Lower leg skin (tissue), 4 donors: ENCODE data around the gene SPIRE2. TPM values are rescaled to one million over a fixed set of nuclear protein-coding genes. Genes with fewer than 3 reads are reported as not detected.

Experiments used
- DNase-seq, 2 donors: peaks; one replicate each; pipeline ENCODE4 v3.0.0-alpha.2; 2019; ENCODE audit warnings: low spot score in 2 of 2
- H3K4me3 ChIP-seq: fragments of 200-600 bp; sonication (generic); 2 replicates; pipeline ENCODE4 v1.5.1; 2017; ENCODE audit warnings: mild to moderate bottlenecking, low read depth; ENCODE audit not compliant: poor library complexity, severe bottlenecking
- CTCF ChIP-seq, 3 donors: fragments of 450-650 bp; IDR thresholded peaks; one replicate each; pipeline ENCODE4 v1.5.1; 2016; ENCODE audit warnings: antibody characterized with exemption in 3 of 3, mild to moderate bottlenecking in 3 of 3, moderate library complexity in 2 of 3
- POLR2A ChIP-seq, 2 donors: fragments of 450-650 bp; IDR thresholded peaks; one replicate each; pipeline ENCODE4 v1.6.1; 2016 to 2017; ENCODE audit warnings: antibody characterized with exemption in 2 of 2, mild to moderate bottlenecking in 1 of 2, moderate library complexity in 1 of 2
- WGBS, 2 donors: methylation state at CpG; one replicate each; pipeline ENCODE4 v1.1.5; 2018; 5-methylcytosine and 5-hydroxymethylcytosine counted together
- intact Hi-C: fragments of 100-400 bp; cut with DNase I; formaldehyde crosslinking; loops from one replicate; pipeline ENCODE4 v1.15.0; 2023; ENCODE audit warnings: low total_unique reads
- total RNA-seq, 4 donors: library from RNA; depleted of rRNA; stranded (reverse); fragments of >200 nt; gene quantifications; one replicate each; pipeline ENCODE4 v1.1.0, GENCODE V29; 2016

The SPIRE2 gene
- total RNA-seq, 4 donors from 2014 or later: 2.0 to 5.9 (median 3.9) TPM

- TF ChIP-seq POLR2A (IDR thresholded peaks at IDR 0.05): no peak
- no peak for TF ChIP-seq CTCF (IDR thresholded peaks at IDR 0.05)
- H3K4me3 ChIP-seq: no peak overlapping the region
- 93 to 96% methylated on average over 7 to 11 of the region's 11 CpGs for WGBS, 2 donors
- intact Hi-C loops: no loop called here
- DNase-seq: no peak
Measured at GRCh38 chr16:89902980-89903379, 74.7 kb downstream of the SPIRE2 start.

GRCh38 chr16:89903908-89904515 is 75.7 kb downstream of the SPIRE2 start:
- H3K4me3 ChIP-seq: no peak overlapping the region
- WGBS, 2 donors: 90 to 92% methylated on average over 19 of the region's 19 CpGs
- intact Hi-C loops: no loop called here
- no peak for TF ChIP-seq CTCF (IDR thresholded peaks at IDR 0.05)
- TF ChIP-seq POLR2A (IDR thresholded peaks at IDR 0.05): no peak
- DNase-seq: no peak

GRCh38 chr16:89904606-89905510 is 76.6 kb downstream of the SPIRE2 start:
- WGBS, 2 donors: 71 to 82% methylated on average over 25 to 28 of the region's 31 CpGs
- intact Hi-C loops: no loop called here
- no peak overlapping the region for H3K4me3 ChIP-seq
- no peak for TF ChIP-seq POLR2A (IDR thresholded peaks at IDR 0.05)
- TF ChIP-seq CTCF (IDR thresholded peaks at IDR 0.05): no peak
- no peak for DNase-seq

GRCh38 chr16:89905511-89906139 is 77.3 kb downstream of the SPIRE2 start:
- H3K4me3 ChIP-seq: no peak overlapping the region
- no peak for DNase-seq
- no peak for TF ChIP-seq CTCF (IDR thresholded peaks at IDR 0.05)
- TF ChIP-seq POLR2A (IDR thresholded peaks at IDR 0.05): no peak
- intact Hi-C loops: no loop called here
- 82 to 85% methylated on average over 22 of the region's 23 CpGs for WGBS, 2 donors

DNA sequence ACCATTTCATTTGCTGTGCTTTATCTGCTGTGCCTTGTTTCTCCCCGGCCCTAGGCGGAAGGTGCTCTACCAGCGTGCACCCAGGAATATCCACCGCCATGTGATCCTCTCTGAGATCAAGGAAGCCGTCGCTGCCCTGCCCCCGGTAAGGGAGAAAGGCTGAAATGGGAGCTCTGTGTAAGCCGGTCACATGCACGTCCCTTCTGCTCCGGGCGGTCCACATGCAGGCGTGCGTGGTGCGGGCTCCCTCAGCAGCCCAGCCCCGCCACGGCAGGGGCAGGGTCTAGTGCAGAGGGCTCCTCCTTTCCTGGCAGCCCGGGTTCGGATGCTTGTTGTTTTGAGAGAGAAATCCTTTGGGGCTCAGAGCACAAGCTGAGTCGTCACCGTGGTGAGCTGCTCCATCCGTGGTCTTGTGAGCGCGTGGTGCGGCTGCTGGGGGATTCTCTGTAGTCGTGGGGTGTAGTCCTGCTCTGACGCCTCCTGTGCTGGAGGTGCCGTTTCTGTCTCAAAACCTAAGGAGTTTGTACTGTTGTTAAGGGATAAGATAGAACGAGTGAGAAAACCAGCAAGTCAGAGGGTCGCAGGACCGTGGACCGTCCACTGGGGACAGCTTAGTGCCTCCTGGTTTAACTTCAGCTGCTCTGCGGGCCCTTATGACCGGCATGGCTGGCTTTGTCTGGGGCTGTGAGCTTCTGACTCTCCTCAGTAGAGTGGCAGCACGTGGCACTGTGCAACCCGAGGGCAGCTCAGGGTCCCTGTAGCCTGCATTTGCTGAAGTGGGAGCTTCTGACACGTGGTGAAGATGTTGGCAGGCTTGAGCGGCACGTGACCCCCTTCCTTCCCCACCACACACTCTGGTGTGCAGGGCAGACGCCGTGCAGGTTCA is 78.1 kb downstream of the SPIRE2 start:
- TF ChIP-seq CTCF (IDR thresholded peaks at IDR 0.05) (no peak), POLR2A (IDR thresholded peaks at IDR 0.05) (no peak)
- no peak overlapping the region for H3K4me3 ChIP-seq
- DNase-seq: no peak
- intact Hi-C loops: no loop called here
- 93% methylated on average over 39 to 40 of the region's 40 CpGs for WGBS, 2 donors
